ENCODE measurements around the gene PLEKHG5. TPM values are rescaled to one million over a fixed set of nuclear protein-coding genes. Genes with fewer than 3 reads are reported as not detected.
A peak's percentile ranks its signal among the peaks of the same experiment; 100 is the strongest.

PLEKHG5 gene
- total and polyA plus RNA-seq, 11 donors: 7.2 to 20.2 (median 15.2) TPM

- WGBS, 4 donors: 47 to 52% (median 50%) methylated on average over 9 to 13 of the region's 13 CpGs
Measured at GRCh38 chr1:6519935-6520671, 28.6 kb upstream of the PLEKHG5 start.

DNA sequence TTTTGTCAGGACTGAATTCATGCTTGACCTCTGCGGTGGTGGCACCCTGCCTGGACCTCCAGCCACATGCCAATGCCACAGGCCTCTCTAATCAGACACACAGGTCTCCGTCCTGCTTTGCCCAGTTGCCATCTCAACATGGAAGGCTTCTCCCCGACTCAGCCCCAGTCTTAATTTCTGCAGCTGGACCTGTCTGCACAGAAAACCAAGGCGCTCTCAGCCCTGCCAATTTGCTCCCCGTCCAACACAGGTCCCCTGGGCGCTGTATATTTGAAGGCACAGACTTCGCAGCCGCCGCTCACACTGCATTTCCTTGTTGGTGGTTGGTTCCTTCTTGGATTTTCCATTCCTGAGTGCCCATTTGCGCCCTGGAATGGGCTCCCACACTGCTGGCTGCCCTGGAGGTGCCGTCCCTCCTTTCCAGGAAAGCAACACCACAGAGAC is 28.0 kb upstream of the PLEKHG5 start:
- TF ChIP-seq, protein P1, sequence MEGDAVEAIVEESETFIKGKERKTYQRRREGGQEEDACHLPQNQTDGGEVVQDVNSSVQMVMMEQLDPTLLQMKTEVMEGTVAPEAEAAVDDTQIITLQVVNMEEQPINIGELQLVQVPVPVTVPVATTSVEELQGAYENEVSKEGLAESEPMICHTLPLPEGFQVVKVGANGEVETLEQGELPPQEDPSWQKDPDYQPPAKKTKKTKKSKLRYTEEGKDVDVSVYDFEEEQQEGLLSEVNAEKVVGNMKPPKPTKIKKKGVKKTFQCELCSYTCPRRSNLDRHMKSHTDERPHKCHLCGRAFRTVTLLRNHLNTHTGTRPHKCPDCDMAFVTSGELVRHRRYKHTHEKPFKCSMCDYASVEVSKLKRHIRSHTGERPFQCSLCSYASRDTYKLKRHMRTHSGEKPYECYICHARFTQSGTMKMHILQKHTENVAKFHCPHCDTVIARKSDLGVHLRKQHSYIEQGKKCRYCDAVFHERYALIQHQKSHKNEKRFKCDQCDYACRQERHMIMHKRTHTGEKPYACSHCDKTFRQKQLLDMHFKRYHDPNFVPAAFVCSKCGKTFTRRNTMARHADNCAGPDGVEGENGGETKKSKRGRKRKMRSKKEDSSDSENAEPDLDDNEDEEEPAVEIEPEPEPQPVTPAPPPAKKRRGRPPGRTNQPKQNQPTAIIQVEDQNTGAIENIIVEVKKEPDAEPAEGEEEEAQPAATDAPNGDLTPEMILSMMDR (IDR thresholded peaks at IDR 0.05): no peak
- TF ChIP-seq POLR2A (IDR thresholded peaks at IDR 0.05): no peak
- ATAC-seq: peak; percentile 12 to 49 (median 40)
- no peaks in the 10 kb centered on the region for H3K9me3 ChIP-seq
- no peak overlapping the region for H3K4me3 ChIP-seq
- intact Hi-C loops (cut with DNase I): no loop called here
- WGBS, 4 donors: 60 to 75% (median 69%) methylated on average over 11 of the region's 11 CpGs
- peaks cover 0 to 20% (median 10%) of the 10 kb centered on the region in 12 donors for H3K4me1 ChIP-seq
- DNase-seq: peak in 1 of 5 donors; percentile 58
- no peaks in the 10 kb centered on the region for H3K27me3 ChIP-seq
- peak overlapping the region in 1 of 12 donors; percentile 2 for H3K27ac ChIP-seq
- peaks cover 0 to 12% (median 0%) of the 10 kb centered on the region in 9 donors for H3K36me3 ChIP-seq

More at GRCh38 chr1:6519935-6520671, 28.6 kb upstream of the PLEKHG5 start:
- Histone ChIP-seq H3K27ac (peak overlapping the region in 1 of 12 donors; percentile 2), H3K4me1 (peaks cover 0 to 20% (median 10%) of the 10 kb centered on the region in 12 donors), H3K9me3 (no peaks in the 10 kb centered on the region), H3K4me3 (no peak overlapping the region), H3K27me3 (no peaks in the 10 kb centered on the region), H3K36me3 (peaks cover 0 to 18% (median 3%) of the 10 kb centered on the region in 9 donors)
- TF ChIP-seq, protein P1 (IDR thresholded peaks at IDR 0.05): no peak
- TF ChIP-seq POLR2A (IDR thresholded peaks at IDR 0.05): no peak
- DNase-seq (peak in 1 of 5 donors; percentile 53), ATAC-seq (peak; percentile 28 to 71 (median 58))
- intact Hi-C loops (cut with DNase I): loop anchor here in 7 of 10 donors (5.0 kb wide), 1 partner anchor 33 kb away; no protein-coding TSS in a partner anchor

DNA sequence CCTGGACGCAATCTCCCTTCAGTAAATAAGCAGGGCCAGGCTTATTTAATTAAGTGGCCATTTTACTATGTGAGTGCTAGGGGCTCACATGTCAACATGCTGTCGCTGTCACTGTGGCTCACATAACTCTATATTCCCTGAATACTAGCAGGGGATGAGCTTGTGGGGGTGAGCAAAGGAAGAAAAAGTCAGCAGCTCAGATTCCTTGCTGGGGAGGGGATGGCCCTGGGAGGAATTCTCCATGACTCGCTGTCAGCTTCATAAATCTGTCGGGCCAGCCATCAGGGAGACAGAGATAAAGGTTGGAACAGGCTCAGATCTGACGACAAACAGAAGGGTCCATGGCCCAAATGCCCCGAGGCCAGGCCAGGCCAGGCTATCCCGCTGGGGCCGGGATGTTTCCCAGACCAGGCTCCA is 26.0 kb upstream of the PLEKHG5 start:
- Histone ChIP-seq H3K4me3 (no peak overlapping the region), H3K36me3 (peaks cover 0 to 5% (median 0%) of the 10 kb centered on the region in 9 donors), H3K27ac (no peak overlapping the region), H3K9me3 (no peaks in the 10 kb centered on the region), H3K4me1 (peaks cover 0 to 26% (median 10%) of the 10 kb centered on the region in 12 donors), H3K27me3 (no peaks in the 10 kb centered on the region)
- intact Hi-C loops (cut with DNase I): no loop called here
- WGBS, 4 donors: 48 to 55% (median 51%) methylated on average over 8 of the region's 8 CpGs
- no peak for ATAC-seq
- TF ChIP-seq, protein P1 (IDR thresholded peaks at IDR 0.05): no peak
- TF ChIP-seq POLR2A (IDR thresholded peaks at IDR 0.05): no peak
- peak in 1 of 5 donors; percentile 11 for DNase-seq

DNA sequence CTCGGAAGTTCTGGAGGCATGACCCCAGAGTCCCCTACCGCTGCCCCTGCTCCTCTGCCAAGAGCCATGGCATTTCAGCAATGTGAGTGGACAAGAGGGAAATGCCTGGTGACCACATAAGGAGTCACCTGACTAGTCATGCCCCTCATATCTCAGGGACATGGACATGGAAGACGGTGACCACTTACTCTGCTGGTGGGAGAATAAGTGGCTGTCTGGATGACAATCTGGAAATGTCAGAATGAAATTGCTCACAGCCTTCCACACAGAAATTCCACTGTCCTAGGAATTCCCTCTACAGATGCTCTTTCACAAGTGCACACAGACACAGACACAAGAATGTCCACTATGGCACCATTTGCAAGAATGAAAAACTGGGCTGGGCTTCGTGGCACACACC is 24.3 kb upstream of the PLEKHG5 start:
- Histone ChIP-seq H3K27me3 (no peaks in the 10 kb centered on the region), H3K27ac (no peak overlapping the region), H3K36me3 (peaks cover 0 to 3% (median 0%) of the 10 kb centered on the region in 9 donors), H3K4me3 (no peak overlapping the region), H3K9me3 (no peaks in the 10 kb centered on the region), H3K4me1 (peaks cover 0 to 24% (median 10%) of the 10 kb centered on the region in 12 donors)
- TF ChIP-seq POLR2A (IDR thresholded peaks at IDR 0.05): no peak
- TF ChIP-seq, protein P1 (IDR thresholded peaks at IDR 0.05): no peak
- intact Hi-C loops (cut with DNase I): no loop called here
- ATAC-seq: no peak
- no peak for DNase-seq
- 61 to 71% (median 70%) methylated on average over 4 of the region's 4 CpGs for WGBS, 4 donors

All from heart left ventricle (tissue), 16 donors.